Measurements from ENCODE around the gene EFCAB8. TPM values are rescaled to one million over a fixed set of nuclear protein-coding genes. Genes with fewer than 3 reads are reported as not detected.

The EFCAB8 gene
- total RNA-seq, 1 donor from 2014 or later, result 0.29 TPM

DNA sequence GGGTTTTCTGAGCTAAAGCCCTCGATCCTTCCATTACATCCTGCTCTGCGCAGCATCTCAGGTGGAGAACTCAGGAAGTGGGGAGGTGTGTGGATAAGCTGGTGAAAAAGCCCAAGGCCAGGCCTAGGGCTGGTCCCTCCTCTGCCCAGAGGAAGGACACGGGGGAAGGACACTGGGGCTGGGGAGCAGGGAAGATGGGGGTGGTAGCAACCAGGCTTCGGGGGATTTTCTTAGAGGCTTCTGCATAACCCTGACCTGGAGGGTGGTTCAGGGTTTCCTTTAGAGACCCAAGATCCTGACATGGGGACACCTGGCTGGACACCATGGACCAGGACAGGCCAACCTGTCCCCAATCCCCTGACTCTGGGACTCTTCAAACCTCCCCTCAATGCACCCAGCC, 107.7 kb downstream of the EFCAB8 start:
- DNase-seq (ENCODE audit: low spot score, unreplicated experiment), result no peak

DNA sequence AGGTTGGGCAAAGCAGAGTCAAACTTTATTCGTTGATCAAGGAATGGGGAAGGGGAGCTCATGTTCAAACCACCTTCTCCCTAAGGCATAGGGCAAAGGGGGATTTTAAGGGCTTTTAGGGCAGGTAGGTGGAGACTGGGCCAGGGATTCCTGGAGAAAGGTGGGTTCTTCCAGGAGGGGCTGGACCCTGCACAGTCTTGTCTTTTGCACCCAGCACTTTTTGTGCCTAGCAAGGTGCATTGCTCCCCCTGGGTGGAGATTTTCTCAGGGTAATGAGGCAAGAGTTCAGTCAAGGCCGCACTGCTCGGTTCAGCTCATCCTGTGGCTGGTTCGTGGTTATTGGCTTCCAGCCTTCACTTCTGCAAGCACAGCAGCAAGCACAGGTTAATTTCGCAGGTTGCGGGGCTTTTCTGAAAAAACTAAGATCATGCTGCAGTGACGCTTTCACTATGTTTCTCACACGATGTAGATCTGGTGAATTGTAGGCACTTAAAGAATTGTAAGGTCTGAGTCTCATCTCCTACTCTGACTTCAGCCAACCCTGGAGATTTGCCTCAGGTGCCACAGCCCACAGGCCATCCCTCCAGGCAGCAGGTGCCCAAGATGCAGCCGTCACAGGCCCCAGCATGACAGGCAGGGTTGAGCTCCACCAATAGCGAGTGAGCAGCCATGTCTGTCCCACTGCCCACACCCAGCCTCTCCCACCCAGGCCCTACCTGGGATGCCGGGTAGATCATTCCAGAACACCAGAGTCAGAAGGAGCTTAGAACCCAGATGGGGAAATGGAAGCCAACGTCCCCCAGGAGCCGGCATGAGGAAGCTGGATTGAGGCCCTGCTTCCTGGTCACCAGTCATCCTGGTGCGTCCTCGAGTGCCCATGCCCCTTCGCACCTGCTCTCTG, 108.4 kb downstream of the EFCAB8 start:
- Mint-ChIP-seq H3K9me3 (ENCODE audit: low read depth) (no peaks in the 10 kb centered on the region), H3K27ac (no peak overlapping the region), H3K4me3 (ENCODE audit: low read depth) (no peak overlapping the region), H3K27me3 (peaks cover 3% of the 10 kb centered on the region), H3K36me3 (ENCODE audit: insufficient read depth) (no peaks in the 10 kb centered on the region), H3K4me1 (ENCODE audit: low read depth) (peaks cover 4% of the 10 kb centered on the region)
- no peak for DNase-seq (ENCODE audit: low spot score, unreplicated experiment)
- no peak for TF ChIP-seq CTCF (IDR thresholded peaks at IDR 0.05; ENCODE audit: unreplicated experiment)

More for the DNA sequence above, 107.7 kb downstream of the EFCAB8 start:
- no peak overlapping the region for H3K4me3 Mint-ChIP-seq (ENCODE audit: low read depth)
- H3K9me3 Mint-ChIP-seq (ENCODE audit: low read depth), result no peaks in the 10 kb centered on the region
- H3K4me1 Mint-ChIP-seq (ENCODE audit: low read depth), result peaks cover 4% of the 10 kb centered on the region
- TF ChIP-seq CTCF (IDR thresholded peaks at IDR 0.05; ENCODE audit: unreplicated experiment), result no peak
- no peak overlapping the region for H3K27ac Mint-ChIP-seq
- no peaks in the 10 kb centered on the region for H3K36me3 Mint-ChIP-seq (ENCODE audit: insufficient read depth)
- H3K27me3 Mint-ChIP-seq, result peaks cover 3% of the 10 kb centered on the region

DNA sequence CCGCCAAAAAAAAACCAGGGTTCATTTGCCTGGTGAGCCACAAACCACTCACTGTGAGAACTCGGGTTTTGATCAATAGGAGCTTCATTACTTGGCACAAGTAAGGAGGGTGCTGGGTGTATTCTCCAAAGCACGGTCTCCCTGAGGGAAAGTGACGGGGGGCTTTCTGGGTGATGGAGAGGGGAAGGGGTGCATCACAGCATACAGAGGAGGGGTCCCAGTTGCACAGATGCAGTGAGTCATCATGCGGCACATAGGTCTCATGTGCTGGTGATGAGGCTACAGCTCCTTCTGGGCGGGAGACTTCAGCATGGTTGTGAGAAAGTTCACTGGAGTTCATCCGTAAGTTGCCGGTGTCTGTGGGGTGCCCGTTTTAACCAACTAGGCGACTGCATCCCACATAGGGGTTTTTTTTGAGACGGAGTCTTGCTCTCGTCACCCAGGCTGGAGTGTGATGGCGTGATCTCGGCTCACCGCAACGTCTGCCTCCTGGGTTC, 109.3 kb downstream of the EFCAB8 start:
- Mint-ChIP-seq H3K4me3 (ENCODE audit: low read depth) (no peak overlapping the region), H3K27me3 (peaks cover 3% of the 10 kb centered on the region), H3K27ac (no peak overlapping the region), H3K9me3 (ENCODE audit: low read depth) (no peaks in the 10 kb centered on the region), H3K4me1 (ENCODE audit: low read depth) (no peaks in the 10 kb centered on the region), H3K36me3 (ENCODE audit: insufficient read depth) (no peaks in the 10 kb centered on the region)
- TF ChIP-seq CTCF (IDR thresholded peaks at IDR 0.05; ENCODE audit: unreplicated experiment), result no peak
- DNase-seq (ENCODE audit: low spot score, unreplicated experiment), result no peak

- H3K36me3 Mint-ChIP-seq (ENCODE audit: insufficient read depth), result no peaks in the 10 kb centered on the region
- H3K27me3 Mint-ChIP-seq, result peaks cover 3% of the 10 kb centered on the region
- TF ChIP-seq CTCF (IDR thresholded peaks at IDR 0.05; ENCODE audit: unreplicated experiment), result no peak
- H3K9me3 Mint-ChIP-seq (ENCODE audit: low read depth), result no peaks in the 10 kb centered on the region
- H3K4me3 Mint-ChIP-seq (ENCODE audit: low read depth), result no peak overlapping the region
- H3K27ac Mint-ChIP-seq, result no peak overlapping the region
- no peak for DNase-seq (ENCODE audit: low spot score, unreplicated experiment)
- no peaks in the 10 kb centered on the region for H3K4me1 Mint-ChIP-seq (ENCODE audit: low read depth)
Measured at GRCh38 chr20:32968478-32969241, 109.9 kb downstream of the EFCAB8 start.

DNA sequence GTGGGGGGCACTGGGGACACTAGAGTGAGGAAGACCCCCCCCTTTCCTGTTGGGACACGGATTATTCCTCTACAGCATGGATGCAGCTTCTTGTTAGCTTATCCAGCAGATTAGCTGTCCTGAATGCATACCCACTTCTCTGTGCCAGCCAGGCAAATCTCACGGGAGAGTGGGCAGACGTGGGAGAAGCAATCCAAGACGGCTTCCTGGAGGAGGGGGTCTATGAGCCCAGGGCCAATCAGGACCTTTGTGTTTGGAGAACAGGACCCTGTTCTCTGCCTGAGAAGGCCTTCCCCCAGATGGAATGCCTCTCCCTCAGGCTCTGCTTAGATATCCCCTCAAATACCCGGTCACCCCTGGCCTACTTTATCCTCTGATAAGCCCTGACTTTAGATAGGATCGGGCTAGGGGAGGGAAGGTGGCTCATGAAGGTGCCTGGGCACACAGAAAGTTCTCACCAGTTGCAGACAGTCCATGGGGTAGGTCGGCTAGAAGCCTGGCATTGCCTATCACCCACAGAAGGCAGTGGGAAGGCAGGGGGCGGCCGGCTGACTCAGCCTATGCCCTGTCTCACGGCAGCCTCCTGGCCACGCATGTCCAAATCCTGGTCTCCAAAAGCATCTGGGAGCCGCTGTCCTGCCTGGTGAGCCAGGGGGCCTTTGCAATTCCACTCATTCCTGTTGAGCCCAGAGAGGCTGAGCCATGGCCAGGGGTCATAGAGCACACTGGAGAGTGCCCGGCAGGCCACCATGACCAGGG, 110.8 kb downstream of the EFCAB8 start:
- no peak overlapping the region for H3K4me3 Mint-ChIP-seq (ENCODE audit: low read depth)
- no peaks in the 10 kb centered on the region for H3K36me3 Mint-ChIP-seq (ENCODE audit: insufficient read depth)
- no peaks in the 10 kb centered on the region for H3K9me3 Mint-ChIP-seq (ENCODE audit: low read depth)
- H3K27ac Mint-ChIP-seq, result no peak overlapping the region
- peaks cover 2% of the 10 kb centered on the region for H3K4me1 Mint-ChIP-seq (ENCODE audit: low read depth)
- no peak for TF ChIP-seq CTCF (IDR thresholded peaks at IDR 0.05; ENCODE audit: unreplicated experiment)
- no peak for DNase-seq (ENCODE audit: low spot score, unreplicated experiment)
- H3K27me3 Mint-ChIP-seq, result peaks cover 3% of the 10 kb centered on the region
